GM21737 (cell line): ENCODE results near the gene SLC26A1.

ENCODE experiments used
- ATAC-seq: cut with Tn5 transposase; IDR thresholded peaks from one replicate; pipeline ENCODE4 v1.9.1; 2021; ENCODE audit warnings: mild to moderate bottlenecking, moderate library complexity; ENCODE audit not compliant: unreplicated experiment

SLC26A1 gene

GRCh38 chr4:966266-967112, 26.7 kb downstream of the SLC26A1 start:
- ATAC-seq: no peak

- no peak for ATAC-seq
These were observed 27.5 kb downstream of the SLC26A1 start for GRCh38 chr4:965766-966134.

- no peak for ATAC-seq
These were observed 28.0 kb downstream of the SLC26A1 start for GRCh38 chr4:965048-965765.

- ATAC-seq: no peak
These were observed 28.7 kb downstream of the SLC26A1 start for GRCh38 chr4:964346-965025.

GRCh38 chr4:963276-964225, 29.7 kb downstream of the SLC26A1 start:
- ATAC-seq: no peak

DNA sequence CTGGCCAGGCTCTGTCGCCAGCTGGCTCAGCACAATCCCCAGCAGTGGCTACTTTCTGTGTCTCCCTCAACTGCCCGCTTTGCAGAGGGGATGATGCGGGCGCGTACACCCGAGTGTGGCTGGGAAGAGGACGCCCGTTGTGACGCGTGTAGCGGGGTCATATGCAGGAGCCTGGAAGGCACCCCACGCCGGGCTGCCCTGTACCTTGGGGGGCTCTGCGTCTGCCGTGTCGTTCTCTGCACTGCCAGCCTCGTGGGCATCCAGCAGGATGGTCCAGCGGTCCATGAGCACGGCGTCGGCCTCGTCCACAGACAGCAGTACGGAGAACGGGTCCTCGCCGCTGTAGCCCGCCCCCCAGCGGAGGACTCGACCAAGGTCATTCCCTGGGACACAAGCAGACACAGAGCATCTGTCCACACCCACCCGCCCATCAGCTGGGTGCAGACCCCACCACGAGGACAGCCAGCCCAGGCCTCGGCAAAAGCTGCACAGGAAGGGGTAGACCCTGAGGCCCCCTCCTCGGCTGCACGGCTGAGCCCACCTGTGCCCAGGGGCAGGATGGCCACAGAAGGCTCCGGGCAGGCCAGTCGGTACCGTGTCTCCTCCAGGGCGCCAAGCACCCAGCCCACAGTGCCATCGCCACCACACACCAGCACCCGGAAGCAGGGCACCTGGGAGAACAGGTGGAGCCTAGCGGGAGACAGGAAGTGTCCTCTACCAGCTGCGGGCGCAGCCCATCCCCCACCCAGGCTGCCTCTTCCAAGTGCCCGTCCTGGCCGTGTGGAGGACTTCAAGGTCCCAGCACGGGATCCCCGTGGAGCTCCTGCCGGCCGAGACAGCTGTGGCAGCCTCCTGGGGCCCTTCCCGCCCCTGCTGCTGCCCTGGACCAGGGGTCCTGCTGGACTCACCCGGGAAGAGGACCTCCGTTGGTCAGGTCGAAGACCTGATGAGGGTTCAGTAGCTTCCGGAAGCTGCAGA, 30.7 kb downstream of the SLC26A1 start:
- no peak for ATAC-seq

- no peak for ATAC-seq
These were observed 31.6 kb downstream of the SLC26A1 start for GRCh38 chr4:961351-962230.

DNA sequence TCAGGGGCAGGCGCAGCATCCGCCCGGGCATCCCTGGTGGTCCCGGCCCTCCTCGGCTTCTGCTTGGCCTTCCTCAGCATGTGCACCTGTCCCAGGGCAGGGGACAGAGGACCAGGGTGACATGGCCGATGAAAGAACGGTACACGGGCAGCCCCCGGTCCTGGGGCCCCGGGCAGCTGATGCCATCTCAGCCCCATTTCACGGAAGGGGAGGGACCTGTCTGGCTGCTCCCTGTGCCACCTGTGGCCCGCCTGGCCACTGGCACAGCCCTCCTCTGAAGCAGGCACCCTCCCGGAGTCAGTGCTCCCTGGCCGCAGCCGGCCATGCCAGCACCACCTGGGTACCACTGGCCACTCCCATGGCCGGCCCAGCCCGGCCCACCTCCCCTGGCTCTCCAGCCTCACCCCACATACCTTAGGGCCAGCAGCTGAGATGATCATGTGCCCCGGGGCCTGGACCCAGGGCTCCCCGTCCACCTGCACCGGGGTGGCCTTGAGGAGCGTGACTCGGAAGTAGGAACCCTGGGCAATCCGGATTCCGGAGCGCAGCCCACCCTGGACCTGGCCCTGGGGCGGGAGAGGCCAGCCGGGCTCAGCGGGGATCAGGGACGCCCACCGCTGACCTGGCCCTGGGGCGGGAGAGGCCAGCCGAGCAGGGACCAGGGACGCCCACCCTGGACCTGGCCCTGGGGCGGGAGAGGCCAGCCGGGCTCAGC, 32.4 kb downstream of the SLC26A1 start:
- ATAC-seq: no peak

GRCh38 chr4:960140-960635, 33.0 kb downstream of the SLC26A1 start:
- ATAC-seq: no peak

DNA sequence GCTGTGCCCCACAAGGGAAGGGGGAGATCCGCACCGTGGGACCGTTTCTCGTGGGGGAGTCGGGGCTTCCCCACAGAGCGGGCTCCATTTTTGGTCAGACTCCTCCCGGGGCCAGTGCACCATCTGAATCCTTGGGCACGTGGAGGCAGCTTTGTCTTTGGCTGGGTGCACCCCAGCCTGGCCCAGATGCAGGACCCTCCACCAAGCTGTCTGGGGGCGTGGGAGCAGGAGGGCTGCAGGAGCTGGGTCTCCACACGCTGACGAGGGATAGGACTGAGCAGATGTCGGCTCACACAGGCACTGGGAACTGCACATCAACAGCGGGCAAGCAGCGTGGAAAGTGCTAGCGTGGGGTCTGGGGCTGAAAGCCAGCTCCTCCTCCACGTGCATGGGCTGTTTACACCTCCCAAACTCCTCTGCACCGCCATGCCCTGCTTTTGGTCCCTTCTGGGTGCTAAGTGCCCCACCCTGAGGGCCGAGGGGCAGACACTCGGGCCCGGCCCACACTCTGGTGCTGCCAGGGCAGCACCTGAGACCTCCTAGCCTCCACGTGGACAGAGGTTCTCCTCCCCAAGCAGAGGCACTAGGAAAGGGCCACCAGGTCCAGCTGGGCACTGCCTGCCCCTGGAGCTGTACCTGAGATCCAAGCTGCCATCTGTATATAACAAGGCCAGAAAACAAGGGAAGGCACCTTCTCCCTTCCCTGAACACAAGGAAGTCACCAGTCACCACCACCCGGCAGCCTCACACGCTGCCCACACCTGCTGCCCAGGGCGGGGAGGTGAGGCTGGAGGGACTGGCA, 33.7 kb downstream of the SLC26A1 start:
- no peak for ATAC-seq

GRCh38 chr4:958696-959337, 34.4 kb downstream of the SLC26A1 start:
- ATAC-seq: no peak

DNA sequence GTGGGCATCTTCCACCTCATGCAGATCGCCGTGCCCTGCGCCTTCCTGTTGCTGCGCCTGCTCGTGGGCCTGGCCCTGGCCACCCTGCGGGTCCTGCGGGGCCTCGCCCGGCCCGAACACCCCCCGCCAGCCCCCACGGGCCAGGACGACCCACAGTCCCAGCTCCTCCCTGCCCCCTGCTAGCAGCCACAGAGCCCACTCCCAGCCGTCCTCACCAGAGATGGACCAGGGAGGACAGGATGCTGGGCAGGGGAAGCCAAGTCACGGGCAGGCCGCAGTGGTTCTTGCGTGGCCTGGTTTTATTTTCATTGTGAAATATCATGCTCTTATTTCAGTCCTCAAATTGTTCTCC, 34.9 kb downstream of the SLC26A1 start:
- ATAC-seq: no peak

DNA sequence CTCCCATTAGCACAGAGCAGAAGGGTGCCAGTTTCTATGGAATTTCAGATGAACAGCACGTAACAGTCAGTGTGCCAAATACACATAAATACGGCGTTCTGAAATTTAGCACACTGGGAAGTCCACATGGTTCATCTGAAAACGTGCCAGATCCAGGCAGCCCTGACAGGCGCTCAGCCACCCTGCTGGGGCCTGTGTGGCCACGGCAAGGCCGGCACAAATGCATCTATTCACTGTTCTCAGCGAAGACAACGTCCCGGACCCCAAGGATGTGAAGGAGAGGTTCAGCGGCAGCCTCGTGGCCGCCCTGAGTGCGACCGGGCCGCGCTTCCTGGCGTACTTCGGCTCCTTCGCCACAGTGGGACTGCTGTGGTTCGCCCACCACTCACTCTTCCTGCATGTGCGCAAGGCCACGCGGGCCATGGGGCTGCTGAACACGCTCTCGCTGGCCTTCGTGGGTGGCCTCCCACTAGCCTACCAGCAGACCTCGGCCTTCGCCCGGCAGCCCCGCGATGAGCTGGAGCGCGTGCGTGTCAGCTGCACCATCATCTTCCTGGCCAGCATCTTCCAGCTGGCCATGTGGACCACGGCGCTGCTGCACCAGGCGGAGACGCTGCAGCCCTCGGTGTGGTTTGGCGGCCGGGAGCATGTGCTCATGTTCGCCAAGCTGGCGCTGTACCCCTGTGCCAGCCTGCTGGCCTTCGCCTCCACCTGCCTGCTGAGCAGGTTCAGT, 35.5 kb downstream of the SLC26A1 start:
- no peak for ATAC-seq

DNA sequence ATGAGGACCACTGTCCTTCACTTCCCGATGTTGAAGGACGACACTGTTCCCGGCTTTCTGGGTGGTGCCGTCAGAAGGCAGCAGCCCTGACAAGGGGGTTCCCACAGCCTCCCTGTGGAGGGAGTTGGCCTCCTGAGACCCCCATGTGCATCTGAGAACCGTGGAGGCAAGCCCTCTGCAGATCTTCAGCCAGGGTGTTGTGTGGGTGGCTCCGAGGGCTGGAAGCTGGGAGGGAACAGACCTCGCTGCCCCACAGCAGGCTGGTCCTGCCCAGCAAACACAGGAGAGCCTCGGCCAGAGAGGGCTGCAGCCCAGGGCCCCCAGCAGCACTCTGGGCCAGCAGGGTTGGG, 36.0 kb downstream of the SLC26A1 start:
- no peak for ATAC-seq

- no peak for ATAC-seq
These were observed 36.5 kb downstream of the SLC26A1 start for GRCh38 chr4:956531-957230.
